ENCODE results near the gene SCN4A.
"Not testable (repeated sequence)": the region's sequence is repeated elsewhere in the genome, so short reads cannot be mapped to it uniquely, and the experiment has no call there.

Gene SCN4A

DNA sequence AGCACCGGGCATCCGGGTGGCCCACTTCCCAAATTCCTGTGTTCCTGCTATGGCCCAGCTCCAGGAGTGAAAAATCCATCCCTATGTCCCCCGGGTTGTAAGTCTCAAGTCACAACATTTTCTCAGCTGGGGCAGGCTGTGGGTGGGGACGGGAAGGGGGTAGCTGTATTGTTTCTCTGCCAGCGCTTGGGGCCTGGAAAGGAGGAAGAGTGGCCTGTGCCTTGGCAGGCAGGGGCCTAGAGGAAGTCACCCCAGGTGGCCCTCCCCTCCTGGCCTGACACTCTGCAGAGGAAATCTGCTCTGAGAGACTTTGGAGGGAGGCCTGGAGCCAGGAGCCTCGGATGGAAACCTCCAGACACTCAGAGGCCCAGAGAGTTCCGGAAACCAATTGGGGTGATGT is 10.6 kb upstream of the SCN4A start:
- no peak overlapping the region for H3K4me3 Mint-ChIP-seq
- peaks cover 13% of the 10 kb centered on the region for H3K9me3 Mint-ChIP-seq
- H3K27ac Mint-ChIP-seq = no peak overlapping the region
- H3K36me3 Mint-ChIP-seq (ENCODE audit: low read depth) = peaks cover 7% of the 10 kb centered on the region
- no peaks in the 10 kb centered on the region for H3K27me3 Mint-ChIP-seq (ENCODE audit: low read depth)
- H3K4me1 Mint-ChIP-seq (ENCODE audit: low read depth) = peaks cover 17% of the 10 kb centered on the region

- H3K36me3 Mint-ChIP-seq (ENCODE audit: low read depth); H3K27ac Mint-ChIP-seq; H3K4me3 Mint-ChIP-seq; H3K27me3 Mint-ChIP-seq (ENCODE audit: low read depth): not testable (repeated sequence)
- H3K9me3 Mint-ChIP-seq = peaks cover 13% of the 10 kb centered on the region
- H3K4me1 Mint-ChIP-seq (ENCODE audit: low read depth) = peaks cover 17% of the 10 kb centered on the region
These were observed 9.9 kb upstream of the SCN4A start for GRCh38 chr17:63982641-63983040.

- peaks cover 3% of the 10 kb centered on the region for H3K4me1 Mint-ChIP-seq (ENCODE audit: low read depth)
- peaks cover 13% of the 10 kb centered on the region for H3K9me3 Mint-ChIP-seq
- peaks cover 7% of the 10 kb centered on the region for H3K36me3 Mint-ChIP-seq (ENCODE audit: low read depth)
- H3K4me3 Mint-ChIP-seq = no peak overlapping the region
- H3K27ac Mint-ChIP-seq = no peak overlapping the region
- H3K27me3 Mint-ChIP-seq (ENCODE audit: low read depth) = no peaks in the 10 kb centered on the region
These were observed 5.8 kb upstream of the SCN4A start for GRCh38 chr17:63978272-63979200.

GRCh38 chr17:63976702-63977101 is 4.0 kb upstream of the SCN4A start:
- Mint-ChIP-seq H3K27ac (no peak overlapping the region), H3K36me3 (ENCODE audit: low read depth) (no peaks in the 10 kb centered on the region), H3K27me3 (ENCODE audit: low read depth) (no peaks in the 10 kb centered on the region), H3K4me1 (ENCODE audit: low read depth) (peaks cover 5% of the 10 kb centered on the region), H3K9me3 (peaks cover 1% of the 10 kb centered on the region), H3K4me3 (no peak overlapping the region)

DNA sequence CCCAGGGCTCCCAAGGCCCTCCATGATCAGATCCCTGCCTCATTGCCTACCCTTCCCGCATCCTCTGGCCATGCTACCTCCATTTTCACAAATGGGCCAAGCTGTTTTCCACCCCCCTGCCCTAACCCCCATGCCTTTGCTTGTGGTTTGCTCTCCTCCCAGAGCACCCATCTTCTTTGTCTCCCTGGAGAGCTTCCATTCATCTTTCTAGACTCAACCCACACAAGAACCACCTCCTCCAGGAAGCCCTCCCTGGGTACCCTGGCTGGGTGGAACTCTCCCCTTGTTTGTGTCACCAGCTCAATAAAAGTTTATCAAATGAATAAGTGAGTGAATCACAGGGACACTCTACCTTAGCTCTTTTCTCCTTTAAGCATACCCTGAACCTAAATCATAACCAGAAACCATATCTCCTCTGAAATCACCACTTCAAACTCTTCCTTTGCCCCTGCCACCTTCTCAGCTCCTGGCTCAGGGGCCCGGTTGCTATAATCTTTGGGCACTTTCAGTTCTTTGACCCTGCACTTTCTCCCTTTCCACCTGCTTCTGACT is 2.9 kb upstream of the SCN4A start:
- no peak overlapping the region for H3K27ac Mint-ChIP-seq
- no peak overlapping the region for H3K4me3 Mint-ChIP-seq
- no peaks in the 10 kb centered on the region for H3K9me3 Mint-ChIP-seq
- H3K4me1 Mint-ChIP-seq (ENCODE audit: low read depth) = peaks cover 5% of the 10 kb centered on the region
- H3K36me3 Mint-ChIP-seq (ENCODE audit: low read depth) = no peaks in the 10 kb centered on the region
- H3K27me3 Mint-ChIP-seq (ENCODE audit: low read depth) = no peaks in the 10 kb centered on the region

DNA sequence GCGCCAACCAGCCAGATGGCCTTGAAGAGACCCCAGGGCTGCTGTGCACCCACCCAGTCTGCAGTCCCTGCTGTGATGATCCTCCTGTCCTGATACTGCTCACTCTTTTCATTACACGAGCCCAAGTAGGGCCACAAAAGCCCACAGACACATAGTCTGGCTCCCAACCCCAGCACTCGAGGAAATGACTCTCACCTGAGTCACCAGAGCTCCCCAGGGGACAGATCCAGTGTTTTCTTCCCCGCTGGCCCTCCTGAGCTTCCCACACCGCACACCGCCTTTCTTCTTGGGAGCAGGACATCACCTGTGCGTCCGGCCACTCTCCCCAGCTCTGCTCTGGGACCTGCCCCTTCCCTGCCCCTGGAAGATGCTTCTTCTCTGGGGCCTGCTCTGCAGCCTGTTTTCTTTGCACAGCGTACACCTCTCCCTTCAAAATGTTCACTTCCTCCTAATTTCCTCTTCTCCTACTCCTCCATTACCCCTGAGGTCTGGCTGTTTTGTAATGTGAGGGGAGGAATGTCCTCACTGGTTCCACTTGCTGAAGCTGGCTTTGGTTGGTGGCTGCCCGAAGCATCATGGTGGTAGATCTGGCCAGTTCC is 2.0 kb upstream of the SCN4A start:
- Mint-ChIP-seq H3K9me3 (no peaks in the 10 kb centered on the region), H3K4me1 (ENCODE audit: low read depth) (peaks cover 5% of the 10 kb centered on the region), H3K27ac (no peak overlapping the region), H3K36me3 (ENCODE audit: low read depth) (no peaks in the 10 kb centered on the region), H3K27me3 (ENCODE audit: low read depth) (peaks cover 6% of the 10 kb centered on the region), H3K4me3 (no peak overlapping the region)

DNA sequence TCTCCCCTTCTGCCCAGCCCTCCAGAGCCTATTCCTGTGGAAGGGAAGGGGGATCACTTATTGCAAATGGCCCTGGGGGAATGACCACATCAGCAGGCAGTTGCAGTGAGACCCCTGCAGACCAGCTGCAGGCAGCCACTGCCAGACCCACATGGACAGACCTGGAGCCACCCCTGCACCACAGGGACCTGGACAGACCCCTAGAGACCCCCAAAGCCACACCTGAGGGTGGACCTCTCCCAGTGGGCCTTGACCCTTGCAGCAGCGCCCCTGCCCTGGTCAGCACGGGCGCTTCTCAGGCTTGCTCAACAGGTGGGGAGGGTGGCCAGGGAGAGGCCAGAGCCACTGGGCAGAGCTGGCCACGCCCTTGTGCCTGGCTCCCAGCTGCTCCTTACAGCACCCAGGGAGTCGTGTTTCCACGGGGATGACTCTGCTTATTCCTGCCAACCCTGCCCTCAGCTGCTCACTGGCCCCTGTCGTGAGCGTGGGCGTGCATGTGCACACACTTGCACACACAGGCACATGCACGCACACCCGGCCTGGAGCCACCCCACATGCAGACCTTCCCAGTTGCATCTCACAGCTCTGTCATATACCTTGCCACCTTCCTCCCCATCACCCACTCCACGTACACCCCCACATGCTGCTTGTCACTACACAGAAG is 1.3 kb upstream of the SCN4A start:
- no peak overlapping the region for H3K4me3 Mint-ChIP-seq
- H3K36me3 Mint-ChIP-seq (ENCODE audit: low read depth) = no peaks in the 10 kb centered on the region
- no peak overlapping the region for H3K27ac Mint-ChIP-seq
- H3K9me3 Mint-ChIP-seq = no peaks in the 10 kb centered on the region
- H3K4me1 Mint-ChIP-seq (ENCODE audit: low read depth) = peaks cover 5% of the 10 kb centered on the region
- peaks cover 10% of the 10 kb centered on the region for H3K27me3 Mint-ChIP-seq (ENCODE audit: low read depth)

DNA sequence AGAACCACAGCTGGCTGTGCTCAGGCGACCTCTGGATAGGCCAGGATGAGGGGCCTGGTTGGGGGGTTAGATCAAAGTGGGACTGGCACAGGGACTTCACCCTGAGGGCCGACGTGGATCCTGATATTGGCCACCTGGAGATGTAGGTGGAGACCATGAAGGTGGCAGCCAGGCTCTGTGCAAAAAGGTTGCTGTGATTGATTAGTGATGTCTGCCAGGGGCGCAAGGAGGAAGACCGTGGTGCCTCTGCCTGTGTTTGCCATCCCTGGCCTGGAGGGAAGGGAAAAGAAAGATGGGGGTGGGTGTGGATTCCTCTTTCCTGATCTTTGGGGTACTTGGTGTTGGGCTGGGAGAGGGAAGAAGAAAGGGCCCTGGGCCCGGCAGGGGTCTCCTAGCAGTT is 529 bp upstream of the SCN4A start:
- Mint-ChIP-seq H3K27me3 (ENCODE audit: low read depth) (peaks cover 15% of the 10 kb centered on the region), H3K9me3 (no peaks in the 10 kb centered on the region), H3K36me3 (ENCODE audit: low read depth) (no peaks in the 10 kb centered on the region), H3K4me1 (ENCODE audit: low read depth) (peaks cover 5% of the 10 kb centered on the region), H3K27ac (no peak overlapping the region), H3K4me3 (no peak overlapping the region)

- Mint-ChIP-seq H3K27me3 (ENCODE audit: low read depth) (peaks cover 16% of the 10 kb centered on the region), H3K4me3 (no peak overlapping the region), H3K27ac (no peak overlapping the region), H3K36me3 (ENCODE audit: low read depth) (no peaks in the 10 kb centered on the region), H3K9me3 (no peaks in the 10 kb centered on the region), H3K4me1 (ENCODE audit: low read depth) (peaks cover 7% of the 10 kb centered on the region)
These were observed 3.4 kb downstream of the SCN4A start for GRCh38 chr17:63969278-63969677.

DNA sequence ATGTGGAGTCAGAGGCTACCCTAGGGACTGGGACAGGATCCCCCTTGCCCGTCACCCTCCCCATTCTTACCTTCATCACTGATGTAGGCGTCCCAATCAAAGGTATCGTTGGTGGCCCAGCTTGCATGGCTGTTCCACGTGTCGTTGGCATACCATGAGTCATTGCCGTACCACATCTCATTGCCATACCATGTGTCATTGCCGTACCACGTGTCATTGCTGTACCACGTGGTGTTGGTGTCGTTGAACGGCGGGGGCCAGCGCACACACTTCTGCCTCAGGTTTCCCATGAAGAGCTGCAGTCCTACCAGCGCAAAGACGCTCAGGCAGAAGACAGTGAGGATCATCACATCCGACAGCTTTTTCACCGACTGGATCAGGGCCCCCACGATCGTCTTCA is 4.8 kb downstream of the SCN4A start:
- Mint-ChIP-seq H3K27ac (no peak overlapping the region), H3K27me3 (ENCODE audit: low read depth) (peaks cover 16% of the 10 kb centered on the region), H3K9me3 (no peaks in the 10 kb centered on the region), H3K4me1 (ENCODE audit: low read depth) (peaks cover 4% of the 10 kb centered on the region), H3K36me3 (ENCODE audit: low read depth) (no peaks in the 10 kb centered on the region), H3K4me3 (no peak overlapping the region)

GRCh38 chr17:63966646-63967264 is 6.0 kb downstream of the SCN4A start:
- Mint-ChIP-seq H3K9me3 (no peaks in the 10 kb centered on the region), H3K4me3 (no peak overlapping the region), H3K27ac (no peak overlapping the region), H3K27me3 (ENCODE audit: low read depth) (peaks cover 16% of the 10 kb centered on the region), H3K36me3 (ENCODE audit: low read depth) (no peaks in the 10 kb centered on the region), H3K4me1 (ENCODE audit: low read depth) (peaks cover 4% of the 10 kb centered on the region)

- no peaks in the 10 kb centered on the region for H3K36me3 Mint-ChIP-seq (ENCODE audit: low read depth)
- H3K9me3 Mint-ChIP-seq = no peaks in the 10 kb centered on the region
- H3K4me1 Mint-ChIP-seq (ENCODE audit: low read depth) = peaks cover 7% of the 10 kb centered on the region
- H3K27ac Mint-ChIP-seq = no peak overlapping the region
- no peak overlapping the region for H3K4me3 Mint-ChIP-seq
- no peaks in the 10 kb centered on the region for H3K27me3 Mint-ChIP-seq (ENCODE audit: low read depth)
These were observed 9.6 kb downstream of the SCN4A start for GRCh38 chr17:63963123-63963522.

- no peak overlapping the region for H3K27ac Mint-ChIP-seq
- H3K4me3 Mint-ChIP-seq = no peak overlapping the region
These were observed 10.4 kb downstream of the SCN4A start for GRCh38 chr17:63962298-63962744.

More at GRCh38 chr17:63962298-63962744, 10.4 kb downstream of the SCN4A start:
- H3K4me1 Mint-ChIP-seq (ENCODE audit: low read depth) = peaks cover 7% of the 10 kb centered on the region
- H3K27me3 Mint-ChIP-seq (ENCODE audit: low read depth) = no peaks in the 10 kb centered on the region
- H3K9me3 Mint-ChIP-seq = no peaks in the 10 kb centered on the region
- H3K36me3 Mint-ChIP-seq (ENCODE audit: low read depth) = no peaks in the 10 kb centered on the region

Data from T-helper 1 cell treated with Interleukin-12 subunit alpha and Interleukin-12 subunit beta and Interleukin-4 antibody, amounts not matched to agents 30 μg/mL and 1 μg/mL, for 36 hours (primary cell).